GM21447 (cell line): ENCODE results near the gene TRMU.

Experiments used
- ATAC-seq: cut with Tn5 transposase; IDR thresholded peaks from one replicate; pipeline ENCODE4 v1.9.1; 2021; ENCODE audit not compliant: unreplicated experiment

The TRMU gene

GRCh38 chr22:46355369-46355995, 20.0 kb downstream of the TRMU start:
- ATAC-seq, result no peak

- no peak for ATAC-seq
Observed at GRCh38 chr22:46355996-46356471, 20.5 kb downstream of the TRMU start.

GRCh38 chr22:46356496-46357480, 21.3 kb downstream of the TRMU start:
- ATAC-seq, result no peak

GRCh38 chr22:46357711-46358520, 22.4 kb downstream of the TRMU start:
- ATAC-seq, result no peak

GRCh38 chr22:46358766-46359165, 23.3 kb downstream of the TRMU start:
- no peak for ATAC-seq

- no peak for ATAC-seq
Observed at GRCh38 chr22:46359362-46359761, 23.8 kb downstream of the TRMU start.

GRCh38 chr22:46360097-46360496, 24.6 kb downstream of the TRMU start:
- no peak for ATAC-seq

- ATAC-seq, result no peak
Observed at GRCh38 chr22:46360891-46361290, 25.4 kb downstream of the TRMU start.

GRCh38 chr22:46361826-46362202, 26.3 kb downstream of the TRMU start:
- no peak for ATAC-seq

GRCh38 chr22:46362203-46362933, 26.9 kb downstream of the TRMU start:
- no peak for ATAC-seq

GRCh38 chr22:46362934-46363515, 27.5 kb downstream of the TRMU start:
- ATAC-seq, result no peak

- ATAC-seq, result no peak
Observed at GRCh38 chr22:46363611-46364321, 28.3 kb downstream of the TRMU start.

GRCh38 chr22:46364341-46365165, 29.0 kb downstream of the TRMU start:
- no peak for ATAC-seq

- ATAC-seq, result no peak
Observed at GRCh38 chr22:46365166-46365624, 29.7 kb downstream of the TRMU start.

GRCh38 chr22:46366327-46366731, 30.8 kb downstream of the TRMU start:
- ATAC-seq, result no peak

GRCh38 chr22:46366801-46367706, 31.5 kb downstream of the TRMU start:
- no peak for ATAC-seq

- no peak for ATAC-seq
Observed at GRCh38 chr22:46367707-46368191, 32.2 kb downstream of the TRMU start.
